ENCODE results near the gene TMEM170B.

GRCh38 chr6:11589261-11589660 lies 51.7 kb downstream of the TMEM170B start:
- TF ChIP-seq CTCF (IDR thresholded peaks at IDR 0.05 in 2 of 3, conservative IDR thresholded peaks at IDR 0.05 in 1 of 3; ENCODE audit: borderline replicate concordance in 1 of 3, insufficient read depth in 1 of 3, low read depth in 2 of 3, low read length in 2 of 3), result no peak
- TF ChIP-seq POLR2A (IDR thresholded peaks at IDR 0.05; ENCODE audit: borderline replicate concordance, extremely low read depth, insufficient read depth, insufficient read length), result no peak
- no peak for TF ChIP-seq MAX (IDR thresholded peaks at IDR 0.05)
- no peak for TF ChIP-seq SIN3A (IDR thresholded peaks at IDR 0.05; ENCODE audit: low read depth)
- no peak for TF ChIP-seq POLR2AphosphoS5 (IDR thresholded peaks at IDR 0.05; ENCODE audit: low read depth, low read length)
- no peak for TF ChIP-seq YY1 (IDR thresholded peaks at IDR 0.05; ENCODE audit: extremely low read depth, insufficient replicate concordance, low read depth, low read length)
- no peak for TF ChIP-seq EGR1 (IDR thresholded peaks at IDR 0.05; ENCODE audit: low read depth)
- TF ChIP-seq ZFX (IDR thresholded peaks at IDR 0.05), result no peak
- TF ChIP-seq EZH2 (IDR thresholded peaks at IDR 0.05), result no peak
- TF ChIP-seq ATF3 (IDR thresholded peaks at IDR 0.05), result no peak
- no peak for TF ChIP-seq JUND (IDR thresholded peaks at IDR 0.05)
- TF ChIP-seq RAD21 (IDR thresholded peaks at IDR 0.05; ENCODE audit: low read depth), result peak; percentile 10; the same call in 1 of the 2 replicates

All from HCT116 (cell line).